ENCODE measurements around the gene PLCB1. TPM values are rescaled to one million over a fixed set of nuclear protein-coding genes. Genes with fewer than 3 reads are reported as not detected.

Gene PLCB1
- polyA plus RNA-seq, 1 donor (not counting 4 experiments of a cell fraction or from before 2014, with no cell fraction given): 0.37 TPM

DNA sequence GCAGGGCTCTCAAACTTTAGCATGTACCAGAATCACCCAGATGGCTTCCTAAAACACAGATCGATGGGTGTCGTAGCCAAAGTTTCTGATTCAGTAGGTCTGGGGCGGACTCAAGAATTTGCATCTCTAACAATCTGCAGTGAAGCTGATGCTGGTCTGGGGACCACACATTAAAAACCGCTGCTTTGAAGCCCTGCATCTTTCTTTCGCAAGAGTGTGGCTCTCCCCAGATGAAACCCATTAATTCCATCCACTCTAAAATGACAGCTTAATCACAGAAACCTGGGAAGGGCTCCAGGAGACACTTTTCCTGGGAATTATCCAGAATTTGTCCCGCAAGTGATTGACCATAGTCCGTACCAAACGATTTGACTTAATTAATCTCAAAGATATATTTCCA lies 617.0 kb downstream of the PLCB1 start:
- H2AFZ ChIP-seq (ENCODE audit: control insufficient read depth, low read length): no peak overlapping the region
- no peaks in the 10 kb centered on the region for H3K9me1 ChIP-seq (ENCODE audit: control insufficient read depth, extremely low read depth, insufficient read depth, low read length)
- H3K36me3 ChIP-seq (ENCODE audit: control insufficient read depth in 2 of 2, extremely low read depth in 1 of 2, insufficient read depth in 2 of 2, low read length in 2 of 2): no peaks in the 10 kb centered on the region
- no peaks in the 10 kb centered on the region for H3K27me3 ChIP-seq (ENCODE audit: control insufficient read depth, extremely low read depth, insufficient read depth, low read length)
- no peaks in the 10 kb centered on the region for H3K79me2 ChIP-seq (ENCODE audit: control insufficient read depth, insufficient read depth, low read length)
- no peak overlapping the region for H3K4me3 ChIP-seq (ENCODE audit: control insufficient read depth in 2 of 3, extremely low read depth in 1 of 3, insufficient read depth in 2 of 3, low read depth in 1 of 3, low read length in 3 of 3)
- FAIRE-seq (no peak), DNase-seq (ENCODE audit: low read depth, low spot score) (no peak)
- TF ChIP-seq CTCF (optimal IDR thresholded peaks at IDR 0.05 in 1 of 3, IDR thresholded peaks at IDR 0.05 in 1 of 3, conservative IDR thresholded peaks at IDR 0.05 in 1 of 3; ENCODE audit: extremely low read depth in 1 of 3, insufficient read depth in 2 of 3, low read length in 3 of 3): no peak
- no peak for TF ChIP-seq EZH2 (IDR thresholded peaks at IDR 0.05; ENCODE audit: low read length)
- no peak overlapping the region for H3K9ac ChIP-seq (ENCODE audit: control insufficient read depth, extremely low read depth, insufficient read depth, low read length)
- dilution Hi-C loops (cut with MboI; ENCODE audit: extremely low pct_ligation_motif_present, low sequenced_read_pairs): no loop called here
- no peaks in the 10 kb centered on the region for H4K20me1 ChIP-seq (ENCODE audit: control insufficient read depth, extremely low read depth, insufficient read depth, low read length)
- no peaks in the 10 kb centered on the region for H3K9me3 ChIP-seq (ENCODE audit: control insufficient read depth, low read depth, low read length)
- no peak overlapping the region for H3K4me2 ChIP-seq (ENCODE audit: control insufficient read depth, extremely low read depth, insufficient read depth, low read depth, low read length)
- no peaks in the 10 kb centered on the region for H3K4me1 ChIP-seq (ENCODE audit: control insufficient read depth, extremely low read depth, insufficient read depth, low read length)
- no peak overlapping the region for H3K27ac ChIP-seq (ENCODE audit: control insufficient read depth, insufficient read depth, low read length)

DNA sequence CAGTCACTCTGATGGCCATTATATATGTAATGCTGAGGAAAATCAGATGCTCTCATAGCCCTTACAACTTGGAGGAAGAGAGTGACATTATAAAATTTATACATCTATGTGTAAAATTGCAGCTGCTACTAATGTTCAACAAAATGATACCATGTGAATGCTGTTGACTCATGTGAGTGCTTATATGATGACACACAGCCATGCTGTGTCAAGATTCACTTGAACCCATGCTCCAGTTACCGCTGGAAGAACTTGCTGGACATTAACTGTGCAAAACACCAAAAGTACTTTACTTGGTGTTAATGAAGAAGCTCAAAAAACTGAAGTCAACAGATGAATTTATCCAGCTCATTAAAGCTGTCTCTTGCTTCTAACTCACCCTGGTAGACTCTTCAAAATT lies 617.9 kb downstream of the PLCB1 start:
- Histone ChIP-seq H3K79me2 (ENCODE audit: control insufficient read depth, insufficient read depth, low read length) (no peaks in the 10 kb centered on the region), H3K27ac (ENCODE audit: control insufficient read depth, insufficient read depth, low read length) (no peak overlapping the region), H3K4me1 (ENCODE audit: control insufficient read depth, extremely low read depth, insufficient read depth, low read length) (no peaks in the 10 kb centered on the region), H3K36me3 (ENCODE audit: control insufficient read depth in 2 of 2, extremely low read depth in 1 of 2, insufficient read depth in 2 of 2, low read length in 2 of 2) (no peaks in the 10 kb centered on the region), H3K4me3 (ENCODE audit: control insufficient read depth in 2 of 3, extremely low read depth in 1 of 3, insufficient read depth in 2 of 3, low read depth in 1 of 3, low read length in 3 of 3) (no peak overlapping the region), H4K20me1 (ENCODE audit: control insufficient read depth, extremely low read depth, insufficient read depth, low read length) (no peaks in the 10 kb centered on the region), H3K9me3 (ENCODE audit: control insufficient read depth, low read depth, low read length) (no peaks in the 10 kb centered on the region), H3K9ac (ENCODE audit: control insufficient read depth, extremely low read depth, insufficient read depth, low read length) (no peak overlapping the region), H2AFZ (ENCODE audit: control insufficient read depth, low read length) (no peak overlapping the region), H3K27me3 (ENCODE audit: control insufficient read depth, extremely low read depth, insufficient read depth, low read length) (no peaks in the 10 kb centered on the region), H3K9me1 (ENCODE audit: control insufficient read depth, extremely low read depth, insufficient read depth, low read length) (no peaks in the 10 kb centered on the region), H3K4me2 (ENCODE audit: control insufficient read depth, extremely low read depth, insufficient read depth, low read depth, low read length) (no peak overlapping the region)
- no peak for FAIRE-seq
- dilution Hi-C loops (cut with MboI; ENCODE audit: extremely low pct_ligation_motif_present, low sequenced_read_pairs): no loop called here
- DNase-seq (ENCODE audit: low read depth, low spot score): no peak
- TF ChIP-seq CTCF (optimal IDR thresholded peaks at IDR 0.05 in 1 of 3, IDR thresholded peaks at IDR 0.05 in 1 of 3, conservative IDR thresholded peaks at IDR 0.05 in 1 of 3; ENCODE audit: extremely low read depth in 1 of 3, insufficient read depth in 2 of 3, low read length in 3 of 3): no peak
- no peak for TF ChIP-seq EZH2 (IDR thresholded peaks at IDR 0.05; ENCODE audit: low read length)

Measured in keratinocyte (primary cell).